SKM-1 treated with dmso at 0.1 percent for 144 hours (cell line): ENCODE results near the gene CABCOCO1.
A peak's percentile ranks its signal among the peaks of the same experiment; 100 is the strongest.
"Not testable (repeated sequence)": the region's sequence is repeated elsewhere in the genome, so short reads cannot be mapped to it uniquely, and the experiment has no call there.

ENCODE experiments used
- DNase-seq: peaks from one replicate; lab custom pipeline; 2025; ENCODE audit not compliant: unreplicated experiment; lab: John Stamatoyannopoulos, UW

CABCOCO1 gene

GRCh38 chr10:61712105-61712504 lies 49.4 kb downstream of the CABCOCO1 start:
- DNase-seq, result not testable (repeated sequence)

- not testable (repeated sequence) for DNase-seq
Measured at GRCh38 chr10:61719475-61719874, 56.7 kb downstream of the CABCOCO1 start.

DNA sequence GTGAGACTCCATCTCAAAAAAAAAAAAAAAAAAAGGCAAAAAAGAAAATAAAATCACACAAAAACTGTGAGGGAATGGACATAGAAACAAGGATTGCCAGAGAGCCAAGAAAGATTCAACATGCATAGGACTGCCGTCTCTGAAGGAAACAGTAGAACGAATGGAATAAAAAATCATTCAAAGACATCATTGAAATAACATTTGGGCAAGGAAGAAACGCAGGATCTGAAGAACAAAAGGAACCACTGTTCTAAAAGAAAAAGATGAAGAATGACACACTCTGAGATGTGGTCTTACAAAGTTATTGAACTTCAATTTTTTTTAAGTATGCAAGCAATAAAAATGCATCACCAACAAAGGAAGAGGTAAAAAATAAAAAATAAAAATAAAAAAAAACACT lies 57.2 kb downstream of the CABCOCO1 start:
- DNase-seq, result no peak

- peak; percentile 51 for DNase-seq
Measured at GRCh38 chr10:61721431-61721830, 58.7 kb downstream of the CABCOCO1 start.

- DNase-seq, result not testable (repeated sequence)
Measured at GRCh38 chr10:61725221-61725620, 62.5 kb downstream of the CABCOCO1 start.

DNA sequence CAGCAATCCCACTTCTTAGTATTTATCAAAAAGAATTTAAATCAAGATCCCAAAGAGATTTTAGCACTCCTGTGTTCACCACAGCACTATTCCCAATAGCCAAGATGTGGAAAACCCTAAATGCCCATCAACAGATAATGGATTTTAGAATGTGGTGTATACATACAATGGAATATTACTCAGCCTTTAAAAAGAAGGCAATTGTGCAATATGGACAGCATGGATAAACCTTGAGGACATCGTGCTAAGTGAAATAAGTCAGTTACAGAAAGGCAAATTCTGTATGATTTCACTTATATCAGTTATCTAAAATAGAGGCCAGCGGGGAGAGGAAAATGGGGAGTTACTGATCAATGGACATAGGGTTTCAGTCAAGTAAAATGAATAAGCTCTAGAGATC lies 66.9 kb downstream of the CABCOCO1 start:
- no peak for DNase-seq

GRCh38 chr10:61730671-61731070 lies 67.9 kb downstream of the CABCOCO1 start:
- no peak for DNase-seq

GRCh38 chr10:61731638-61732037 lies 68.9 kb downstream of the CABCOCO1 start:
- DNase-seq, result no peak

- DNase-seq, result no peak
Measured at GRCh38 chr10:61732629-61733278, 70.0 kb downstream of the CABCOCO1 start.

DNA sequence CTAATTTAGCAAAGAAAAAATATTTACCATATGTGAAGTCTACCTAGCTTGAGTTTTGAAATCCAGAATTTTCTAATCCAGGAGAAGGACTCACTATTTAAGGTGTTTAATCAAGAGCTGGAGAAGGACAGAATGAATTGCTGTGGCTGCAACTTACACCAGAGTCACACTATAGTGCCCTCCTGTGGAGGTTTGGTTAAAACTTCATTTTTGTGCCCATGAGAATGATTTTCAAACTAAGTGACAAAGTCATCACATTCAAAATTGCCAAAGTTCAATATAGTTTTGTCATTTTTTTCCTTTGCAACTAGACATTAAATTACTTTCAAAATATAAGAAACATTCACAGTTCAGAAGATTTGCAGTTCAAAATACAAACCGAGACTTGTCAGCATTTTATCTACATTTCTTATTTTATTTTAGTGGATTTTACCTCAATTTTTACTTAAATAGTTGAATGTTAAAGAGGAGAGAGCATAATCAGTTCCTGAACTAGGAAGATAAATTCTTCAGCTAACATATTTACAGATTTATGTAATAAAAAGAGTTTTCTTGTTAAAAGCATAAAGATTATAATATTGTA lies 70.7 kb downstream of the CABCOCO1 start:
- DNase-seq, result peak; percentile 34

- DNase-seq, result no peak
Measured at GRCh38 chr10:61735882-61736281, 73.2 kb downstream of the CABCOCO1 start.

DNA sequence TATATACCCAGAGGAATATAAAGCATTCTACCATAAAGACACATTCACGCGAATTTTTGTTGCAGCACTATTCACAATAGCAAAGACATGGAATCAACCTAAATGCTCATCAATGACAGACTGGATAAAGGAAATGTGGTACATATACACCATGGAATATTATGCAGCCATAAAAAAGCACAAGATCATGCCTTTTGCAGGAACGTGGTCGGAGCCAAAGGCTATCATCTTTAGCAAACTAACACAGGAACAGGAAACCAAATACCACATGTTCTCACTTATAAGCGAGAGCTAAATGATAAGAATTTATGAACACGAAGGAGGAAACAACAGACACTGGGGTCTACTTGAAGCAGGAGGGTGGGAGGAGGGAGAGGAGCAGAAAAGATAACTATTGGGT lies 74.7 kb downstream of the CABCOCO1 start:
- not testable (repeated sequence) for DNase-seq

DNA sequence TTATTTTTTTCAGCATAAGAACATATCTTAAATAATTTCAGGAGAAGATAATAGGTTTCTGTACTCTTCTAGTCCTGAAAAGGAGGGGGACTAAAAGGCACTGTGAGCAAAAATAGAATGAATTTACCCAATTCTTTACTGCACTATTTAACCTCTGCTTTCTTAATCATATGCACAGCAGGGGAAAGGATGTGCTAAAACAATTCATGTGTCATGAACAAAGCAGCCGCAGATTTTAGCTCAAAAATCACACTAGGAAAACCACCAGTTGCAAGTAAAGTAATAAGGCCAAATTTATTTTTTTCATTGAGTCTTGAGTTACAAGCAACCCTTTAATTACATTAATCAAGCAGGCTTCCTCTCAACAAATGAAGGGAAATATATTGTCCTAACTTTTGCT lies 80.1 kb downstream of the CABCOCO1 start:
- DNase-seq, result no peak

DNA sequence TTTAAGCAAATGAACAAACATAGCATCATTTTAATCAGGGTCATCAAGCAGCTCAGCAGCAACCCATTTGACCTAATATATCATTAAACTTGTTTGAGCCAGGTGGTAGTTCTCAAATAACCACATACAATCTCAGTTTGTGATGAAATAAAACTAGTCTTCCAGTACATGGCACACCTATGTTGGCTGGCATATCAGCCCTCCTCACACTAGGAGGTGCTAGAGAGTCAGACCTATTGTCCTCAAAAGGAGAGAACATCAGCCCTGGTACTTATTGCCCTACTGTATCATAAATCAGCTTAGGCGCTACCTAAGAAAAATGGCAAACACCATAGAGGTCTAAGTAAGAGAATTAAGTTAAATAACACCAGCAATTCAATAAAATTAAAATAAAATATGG lies 81.7 kb downstream of the CABCOCO1 start:
- no peak for DNase-seq

- no peak for DNase-seq
Measured at GRCh38 chr10:61746377-61746776, 83.6 kb downstream of the CABCOCO1 start.

DNA sequence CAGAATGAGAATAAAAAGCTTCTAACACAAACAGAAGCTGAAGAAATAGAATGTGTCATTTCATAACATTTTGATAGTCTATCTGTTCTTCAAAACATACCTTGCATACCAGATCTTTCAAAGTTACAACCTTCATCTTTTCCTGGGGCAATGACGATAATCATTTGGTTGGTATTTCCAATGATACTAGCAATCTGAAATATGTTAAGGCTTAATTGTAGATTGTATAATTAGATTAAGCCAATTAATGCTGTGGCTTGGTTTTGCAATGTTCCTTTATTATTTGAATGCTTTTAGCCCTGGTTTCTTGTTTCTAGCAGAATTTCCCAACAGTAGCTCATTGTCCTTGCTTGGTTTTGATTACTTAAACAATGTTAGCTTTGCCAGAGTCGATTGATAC lies 84.6 kb downstream of the CABCOCO1 start:
- DNase-seq, result no peak

DNA sequence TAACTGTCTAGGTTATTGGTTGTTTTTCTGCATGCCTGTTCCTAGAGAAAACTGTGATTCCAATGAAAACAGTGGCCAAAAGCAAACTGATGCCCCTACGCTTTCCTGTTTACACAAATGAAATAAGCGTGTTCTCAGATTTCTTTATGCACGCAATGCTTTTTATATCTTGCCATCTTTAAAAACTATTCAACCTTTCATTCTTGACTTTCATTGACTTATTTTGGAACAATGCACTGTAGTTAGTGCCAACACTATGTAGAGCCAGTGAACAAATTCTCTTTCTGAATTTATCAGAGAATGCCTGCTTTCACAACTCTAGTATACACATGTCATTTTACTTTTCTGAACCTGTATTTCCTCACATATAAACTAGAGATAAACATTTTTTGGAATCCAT lies 86.6 kb downstream of the CABCOCO1 start:
- no peak for DNase-seq

GRCh38 chr10:61750943-61751471 lies 88.3 kb downstream of the CABCOCO1 start:
- peak; percentile 13 for DNase-seq

GRCh38 chr10:61751599-61751998 lies 88.9 kb downstream of the CABCOCO1 start:
- no peak for DNase-seq

DNA sequence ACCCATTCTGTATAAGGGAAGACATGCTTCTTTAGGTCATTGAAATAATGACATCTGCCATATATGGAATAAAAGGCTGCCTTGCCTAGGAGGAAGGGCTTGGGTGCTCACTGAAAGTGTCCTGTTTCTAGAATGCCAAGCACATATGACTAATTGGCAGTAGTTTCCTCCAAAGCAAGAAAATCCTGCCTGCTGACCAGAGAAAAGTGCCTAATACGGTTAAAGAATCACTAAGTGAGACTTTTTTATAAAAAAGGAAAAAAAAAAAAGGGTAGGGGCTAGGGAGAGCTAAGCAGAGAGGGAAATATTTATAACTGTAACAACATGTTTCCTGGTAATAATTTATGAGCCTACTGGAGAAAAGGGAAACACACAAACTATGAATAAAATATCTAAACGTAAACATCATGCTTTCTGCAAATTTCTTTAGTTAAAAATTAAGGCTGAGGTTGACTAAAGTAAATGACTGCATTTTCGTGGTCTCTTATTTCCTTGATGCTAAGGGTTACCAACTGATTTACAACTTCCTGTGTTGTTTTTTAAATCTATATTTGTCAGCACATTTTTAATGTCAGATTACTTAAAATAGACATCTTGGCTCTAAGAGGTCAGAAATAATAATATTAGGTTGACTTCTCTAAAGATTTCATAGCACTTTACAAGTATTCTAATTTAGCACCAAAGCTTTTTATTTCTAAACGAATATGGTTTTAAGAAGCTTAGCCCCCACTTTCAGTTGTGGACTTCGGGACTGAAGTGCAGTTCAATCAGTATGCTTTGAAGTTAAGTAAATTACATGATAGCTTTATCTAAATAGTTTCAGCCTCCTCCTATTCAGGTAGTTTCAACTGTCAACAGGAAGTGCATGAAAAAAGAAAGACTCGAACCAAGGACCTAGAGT lies 89.6 kb downstream of the CABCOCO1 start:
- DNase-seq, result no peak

DNA sequence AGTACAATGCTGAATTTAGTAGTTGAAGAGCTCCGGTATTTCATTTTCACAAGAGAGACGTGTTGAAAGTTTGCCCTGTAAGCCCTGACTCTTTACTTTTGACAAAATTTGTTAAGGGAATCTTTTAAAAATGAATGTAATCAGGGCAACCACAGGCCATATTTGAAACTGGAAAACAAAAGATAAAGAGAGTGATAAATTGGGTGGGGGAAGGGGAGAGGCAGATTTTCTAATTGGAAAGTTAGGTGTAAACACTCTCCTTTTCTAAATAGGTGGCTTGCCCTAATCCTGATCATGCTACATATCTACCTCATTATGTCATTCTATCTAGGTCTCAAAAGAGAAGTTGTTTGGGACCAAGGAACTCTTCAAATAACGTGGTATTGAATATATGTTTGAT lies 90.7 kb downstream of the CABCOCO1 start:
- no peak for DNase-seq
